Measurements from ENCODE around the gene MEIKIN. TPM values are rescaled to one million over a fixed set of nuclear protein-coding genes. Genes with fewer than 3 reads are reported as not detected.

MEIKIN gene
- total and polyA plus RNA-seq, 2 experiments from 2014 or later: not detected

DNA sequence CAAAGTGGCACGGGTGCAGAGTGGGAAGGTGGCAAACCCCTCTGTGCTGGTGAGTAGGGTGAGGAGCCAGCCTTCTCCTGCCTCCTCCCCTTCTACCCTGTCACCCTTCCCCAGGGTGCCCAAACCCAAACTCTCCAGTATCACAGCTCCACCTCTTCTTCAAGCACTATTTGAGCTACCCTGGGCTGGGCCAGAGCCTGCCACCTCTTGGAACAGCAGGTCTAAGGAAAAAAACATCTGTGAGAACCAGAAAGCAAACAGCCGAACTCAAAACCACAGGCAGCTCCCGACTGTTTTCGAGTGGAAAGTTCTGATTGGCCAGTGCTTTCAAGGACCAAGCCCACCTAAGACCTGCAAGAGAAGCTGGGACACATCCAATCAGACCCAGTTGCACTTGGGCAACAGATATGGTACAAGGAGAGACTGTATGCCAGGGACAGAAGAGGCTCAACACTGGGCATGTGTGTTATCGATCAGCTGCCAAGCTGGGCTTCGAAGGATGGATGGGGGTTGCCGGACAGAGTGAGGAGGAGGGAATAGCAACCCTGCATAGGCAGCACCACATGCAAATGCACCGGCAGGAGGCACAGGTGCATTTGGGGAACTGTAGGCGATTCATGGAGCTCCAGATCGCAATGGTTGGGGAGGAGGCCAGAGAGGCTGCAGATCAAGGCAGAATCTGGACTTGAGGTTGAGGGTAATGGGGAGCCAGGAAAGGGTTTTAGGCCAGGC, 46.3 kb upstream of the MEIKIN start:
- Histone ChIP-seq H3K4me1 (ENCODE audit: low read depth) (peaks cover 15% of the 10 kb centered on the region), H3K27me3 (no peaks in the 10 kb centered on the region), H3K9me3 (ENCODE audit: low read depth) (no peaks in the 10 kb centered on the region), H3K4me3 (no peak overlapping the region), H3K27ac (no peak overlapping the region), H3K36me3 (no peaks in the 10 kb centered on the region)
- no peak for DNase-seq (ENCODE audit: low read depth in 1 of 2, low spot score in 1 of 2)
- TF ChIP-seq, protein P1, sequence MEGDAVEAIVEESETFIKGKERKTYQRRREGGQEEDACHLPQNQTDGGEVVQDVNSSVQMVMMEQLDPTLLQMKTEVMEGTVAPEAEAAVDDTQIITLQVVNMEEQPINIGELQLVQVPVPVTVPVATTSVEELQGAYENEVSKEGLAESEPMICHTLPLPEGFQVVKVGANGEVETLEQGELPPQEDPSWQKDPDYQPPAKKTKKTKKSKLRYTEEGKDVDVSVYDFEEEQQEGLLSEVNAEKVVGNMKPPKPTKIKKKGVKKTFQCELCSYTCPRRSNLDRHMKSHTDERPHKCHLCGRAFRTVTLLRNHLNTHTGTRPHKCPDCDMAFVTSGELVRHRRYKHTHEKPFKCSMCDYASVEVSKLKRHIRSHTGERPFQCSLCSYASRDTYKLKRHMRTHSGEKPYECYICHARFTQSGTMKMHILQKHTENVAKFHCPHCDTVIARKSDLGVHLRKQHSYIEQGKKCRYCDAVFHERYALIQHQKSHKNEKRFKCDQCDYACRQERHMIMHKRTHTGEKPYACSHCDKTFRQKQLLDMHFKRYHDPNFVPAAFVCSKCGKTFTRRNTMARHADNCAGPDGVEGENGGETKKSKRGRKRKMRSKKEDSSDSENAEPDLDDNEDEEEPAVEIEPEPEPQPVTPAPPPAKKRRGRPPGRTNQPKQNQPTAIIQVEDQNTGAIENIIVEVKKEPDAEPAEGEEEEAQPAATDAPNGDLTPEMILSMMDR (IDR thresholded peaks at IDR 0.05; ENCODE audit: low read depth, low read length): no peak

DNA sequence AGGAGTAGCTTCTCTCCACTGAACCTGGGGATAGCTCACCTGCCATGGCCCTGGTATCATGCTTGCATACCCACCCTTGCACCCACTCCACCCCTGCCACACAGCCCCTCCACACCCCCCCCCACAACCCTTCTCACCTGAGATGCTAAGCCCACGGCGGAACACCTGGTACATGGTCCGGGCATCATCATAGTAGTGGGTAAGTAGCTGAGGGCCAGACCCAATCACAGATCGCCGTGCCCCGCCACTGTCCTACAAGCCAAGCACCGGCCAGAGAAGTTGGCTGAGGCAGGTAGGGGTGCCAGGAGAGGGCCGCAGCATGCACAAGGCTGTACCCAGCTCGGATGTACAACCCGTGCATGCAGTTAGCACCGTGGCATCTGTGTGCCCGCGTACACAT, 45.3 kb upstream of the MEIKIN start:
- Histone ChIP-seq H3K36me3 (no peaks in the 10 kb centered on the region), H3K4me1 (ENCODE audit: low read depth) (peaks cover 12% of the 10 kb centered on the region), H3K27ac (no peak overlapping the region), H3K9me3 (ENCODE audit: low read depth) (no peaks in the 10 kb centered on the region), H3K27me3 (no peaks in the 10 kb centered on the region), H3K4me3 (no peak overlapping the region)
- no peak for DNase-seq (ENCODE audit: low read depth in 1 of 2, low spot score in 1 of 2)
- TF ChIP-seq, protein P1 (IDR thresholded peaks at IDR 0.05; ENCODE audit: low read depth, low read length): no peak

DNA sequence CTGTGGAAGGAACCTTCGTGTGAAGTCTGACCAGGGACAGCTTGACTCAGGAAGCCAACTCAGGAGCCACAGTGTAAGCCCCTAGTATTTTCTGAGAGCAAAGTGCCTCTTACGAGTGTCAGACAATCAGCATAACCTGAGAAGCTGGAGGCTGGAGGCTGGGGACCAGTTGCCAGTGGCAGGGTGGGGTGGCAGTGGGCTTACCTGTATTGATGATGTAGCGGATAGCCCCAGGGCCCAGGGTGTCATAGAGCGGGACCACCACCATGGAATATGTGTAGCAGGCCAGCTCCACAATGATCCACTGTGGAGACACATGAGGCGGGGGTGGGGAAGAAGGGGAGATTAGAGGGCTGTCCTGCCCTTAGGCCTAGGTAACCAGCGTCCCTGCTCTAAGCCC, 43.1 kb upstream of the MEIKIN start:
- Histone ChIP-seq H3K4me1 (ENCODE audit: low read depth) (no peaks in the 10 kb centered on the region), H3K27me3 (no peaks in the 10 kb centered on the region), H3K36me3 (no peaks in the 10 kb centered on the region), H3K9me3 (ENCODE audit: low read depth) (no peaks in the 10 kb centered on the region), H3K4me3 (no peak overlapping the region), H3K27ac (no peak overlapping the region)
- TF ChIP-seq, protein P1 (IDR thresholded peaks at IDR 0.05; ENCODE audit: low read depth, low read length): no peak
- no peak for DNase-seq (ENCODE audit: low read depth in 1 of 2, low spot score in 1 of 2)

DNA sequence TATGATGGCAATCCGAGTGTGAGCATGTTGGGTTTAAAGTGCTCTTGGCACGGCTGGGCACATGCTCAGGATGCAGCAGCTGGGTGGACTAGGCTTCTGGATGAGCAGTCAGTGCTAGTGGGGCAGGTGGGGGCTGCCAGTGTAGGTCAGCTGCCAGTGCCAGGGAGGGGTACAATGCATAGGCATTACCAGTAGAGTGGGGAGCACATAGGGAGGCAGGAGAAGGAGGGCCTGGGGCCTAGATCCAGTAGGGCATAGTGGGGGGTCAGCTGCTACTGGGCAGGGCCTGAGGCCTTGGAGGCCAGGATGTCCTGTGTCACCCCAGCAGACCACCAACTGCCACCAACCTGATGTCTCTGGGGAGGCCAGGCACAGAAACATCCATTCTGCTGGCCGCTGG, 41.8 kb upstream of the MEIKIN start:
- no peak for DNase-seq (ENCODE audit: low read depth in 1 of 2, low spot score in 1 of 2)
- no peaks in the 10 kb centered on the region for H3K27me3 ChIP-seq
- TF ChIP-seq, protein P1 (IDR thresholded peaks at IDR 0.05; ENCODE audit: low read depth, low read length): no peak

DNA sequence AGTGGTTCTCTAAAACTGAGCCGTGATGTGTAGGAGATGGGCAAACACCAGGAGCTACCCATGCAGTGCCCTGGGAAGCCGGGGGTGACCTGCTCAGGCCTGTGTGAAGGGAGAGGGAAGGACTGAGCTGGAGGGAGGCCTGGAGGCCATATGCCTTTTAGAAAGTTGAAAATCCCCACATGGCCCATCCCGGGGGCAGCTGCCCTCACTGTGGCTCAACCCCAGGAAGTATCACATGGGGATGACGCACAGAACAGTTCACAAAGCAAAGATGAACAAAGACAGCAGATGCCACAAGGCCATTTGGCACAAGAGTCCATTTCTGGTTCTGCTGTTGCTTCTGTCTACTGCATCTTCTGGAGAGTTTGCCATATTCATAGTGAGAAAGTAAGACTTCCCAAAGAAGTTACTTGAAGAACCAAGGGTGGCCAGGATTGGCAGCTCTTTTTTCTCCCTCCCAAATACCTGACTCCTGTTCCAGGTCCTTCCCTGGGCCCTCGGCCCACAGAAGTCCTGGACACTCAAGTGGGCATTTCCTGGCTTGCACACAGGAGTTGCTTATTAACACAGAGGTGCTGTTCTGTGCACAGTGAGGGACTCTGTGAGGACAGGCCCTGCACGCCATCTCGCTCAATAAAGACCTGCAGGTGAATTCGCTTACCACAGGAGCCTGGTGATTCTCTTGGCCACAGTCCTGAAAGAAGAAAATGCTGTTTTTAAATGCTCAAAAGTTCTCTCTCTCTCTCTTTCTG, 40.9 kb upstream of the MEIKIN start:
- Histone ChIP-seq H3K4me3 (no peak overlapping the region), H3K4me1 (ENCODE audit: low read depth) (no peaks in the 10 kb centered on the region), H3K36me3 (no peaks in the 10 kb centered on the region), H3K27ac (no peak overlapping the region), H3K27me3 (no peaks in the 10 kb centered on the region), H3K9me3 (ENCODE audit: low read depth) (no peaks in the 10 kb centered on the region)
- DNase-seq (ENCODE audit: low read depth in 1 of 2, low spot score in 1 of 2): no peak
- TF ChIP-seq, protein P1 (IDR thresholded peaks at IDR 0.05; ENCODE audit: low read depth, low read length): no peak

More for the DNA sequence above, 41.8 kb upstream of the MEIKIN start:
- Histone ChIP-seq H3K4me3 (no peak overlapping the region), H3K4me1 (ENCODE audit: low read depth) (no peaks in the 10 kb centered on the region), H3K27ac (no peak overlapping the region), H3K9me3 (ENCODE audit: low read depth) (no peaks in the 10 kb centered on the region), H3K36me3 (no peaks in the 10 kb centered on the region)

Data from cardiac muscle cell (in vitro differentiated cells and primary cell).